Dermis microvascular lymphatic vessel endothelial cell (primary cell): ENCODE results near the gene IKZF5. TPM values are rescaled to one million over a fixed set of nuclear protein-coding genes. Genes with fewer than 3 reads are reported as not detected.
A peak's percentile ranks its signal among the peaks of the same experiment; 100 is the strongest.

Experiments used
- DNase-seq, 2 donors: peaks; one replicate each; pipeline versions ENCODE4 v3.0.0 to v3.0.0-alpha.2; 2010; ENCODE audit warnings: low read depth in 2 of 2
- total RNA-seq: library from RNA; depleted of rRNA; stranded (reverse); fragments of >200 nt; gene quantifications from 2 replicates; pipeline ENCODE4 v1.2.1, GENCODE V29; 2014

The IKZF5 gene, protein sequence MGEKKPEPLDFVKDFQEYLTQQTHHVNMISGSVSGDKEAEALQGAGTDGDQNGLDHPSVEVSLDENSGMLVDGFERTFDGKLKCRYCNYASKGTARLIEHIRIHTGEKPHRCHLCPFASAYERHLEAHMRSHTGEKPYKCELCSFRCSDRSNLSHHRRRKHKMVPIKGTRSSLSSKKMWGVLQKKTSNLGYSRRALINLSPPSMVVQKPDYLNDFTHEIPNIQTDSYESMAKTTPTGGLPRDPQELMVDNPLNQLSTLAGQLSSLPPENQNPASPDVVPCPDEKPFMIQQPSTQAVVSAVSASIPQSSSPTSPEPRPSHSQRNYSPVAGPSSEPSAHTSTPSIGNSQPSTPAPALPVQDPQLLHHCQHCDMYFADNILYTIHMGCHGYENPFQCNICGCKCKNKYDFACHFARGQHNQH
- 2.3 and 3.4 TPM in 2 replicates for total RNA-seq

DNA sequence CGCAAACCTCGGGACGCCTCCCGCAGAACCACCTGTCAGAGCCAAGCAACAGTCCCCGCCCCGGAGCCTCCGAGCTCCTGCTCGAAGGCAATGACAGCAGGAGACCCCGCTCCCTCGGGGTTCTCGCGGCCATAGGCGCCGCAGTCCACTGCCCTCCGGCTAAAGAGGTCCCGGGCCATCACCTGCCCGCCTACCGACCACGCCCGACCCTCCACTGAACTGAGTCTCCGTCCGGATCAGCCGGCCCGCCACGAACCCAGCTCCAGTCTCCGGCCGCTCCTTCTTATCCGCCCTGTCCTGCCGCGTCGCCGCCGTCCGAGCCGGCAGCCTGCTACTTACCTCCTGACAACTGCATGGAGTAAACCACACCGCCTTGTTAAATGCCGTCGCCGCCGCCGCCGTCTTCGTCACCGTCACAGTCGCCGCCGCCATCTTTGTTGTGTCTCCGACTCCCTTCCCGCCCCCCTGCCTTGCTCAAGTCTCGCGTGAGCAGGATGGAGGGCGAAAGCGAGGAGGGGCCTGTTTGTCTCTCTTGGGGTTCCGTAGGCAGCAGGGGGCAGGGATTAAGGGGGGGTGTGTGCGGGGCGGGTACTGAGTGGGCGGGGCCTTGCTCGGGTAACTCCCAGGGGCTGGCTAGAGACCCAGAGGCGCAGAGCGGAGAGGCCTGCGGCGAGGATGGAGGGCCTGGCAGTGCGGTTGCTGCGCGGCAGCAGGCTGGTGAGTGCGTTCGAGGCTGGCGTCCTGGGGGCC is at the start of gene IKZF5, which contains the start of gene ACADSB:
Gene IKZF5, minus strand, starts transcription at position 441 of the 750 bp plus-strand sequence. CDS start 10,170 bp downstream, outside the sequence.
Gene ACADSB, plus strand, starts transcription at position 652 of the 750 bp plus-strand sequence. Its CDS starts 24 bp downstream, at position 676.
- peak; percentile 95 to 98 for DNase-seq

DNA sequence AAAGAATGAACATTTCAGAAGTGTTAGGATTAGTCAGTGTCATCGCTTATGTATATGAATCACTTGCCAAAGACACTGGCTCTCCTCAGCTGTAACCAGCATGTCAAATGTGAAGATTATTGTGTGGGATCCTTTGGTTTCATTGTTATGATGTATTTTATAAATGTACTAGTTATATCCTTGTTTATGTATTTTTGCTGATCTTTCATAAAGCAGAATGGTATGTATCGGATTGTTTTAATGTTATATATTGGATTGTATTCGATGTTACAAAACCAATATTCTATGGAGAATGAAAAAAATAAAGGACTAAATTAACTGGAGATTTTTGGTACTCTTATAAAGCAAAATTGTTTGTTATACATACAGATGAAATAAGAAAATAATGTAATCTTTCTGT is 49.4 kb upstream of the IKZF5 start:
- DNase-seq: no peak

DNA sequence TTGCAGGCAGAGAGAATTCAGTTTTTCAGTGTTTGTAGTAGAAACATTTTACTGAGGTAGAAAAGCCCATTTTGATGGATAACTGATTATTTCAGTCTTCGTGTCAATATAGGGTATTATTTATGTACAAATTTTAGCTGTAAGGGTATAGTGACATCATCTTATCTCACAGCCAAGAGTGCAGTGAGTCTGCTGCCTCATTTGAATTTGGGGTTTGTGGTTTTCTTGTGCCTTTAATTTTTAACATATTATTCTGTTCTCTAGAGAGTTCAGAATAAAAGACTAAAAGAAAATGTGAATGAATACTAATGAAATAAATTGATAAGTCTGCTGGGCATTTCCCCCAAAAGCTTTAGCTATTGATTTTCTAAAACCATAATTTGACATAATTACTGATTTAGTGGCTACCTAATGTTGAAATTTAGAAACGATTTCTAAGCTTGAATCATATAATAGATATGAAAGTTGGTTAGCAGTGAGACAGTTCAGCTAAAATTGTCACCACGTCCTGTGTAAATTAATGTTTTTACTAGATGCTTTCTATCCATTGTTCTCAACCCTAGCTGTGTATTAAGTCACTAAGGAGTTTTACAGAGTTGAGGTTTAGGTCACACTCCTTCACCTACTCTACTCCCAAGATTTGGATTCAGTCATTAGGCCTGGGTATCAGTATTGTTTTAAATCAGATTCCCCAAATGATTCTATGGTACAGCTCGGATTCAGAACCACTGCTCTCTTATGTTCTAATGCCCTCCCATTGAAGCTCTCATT is 37.6 kb upstream of the IKZF5 start:
- DNase-seq: no peak

DNA sequence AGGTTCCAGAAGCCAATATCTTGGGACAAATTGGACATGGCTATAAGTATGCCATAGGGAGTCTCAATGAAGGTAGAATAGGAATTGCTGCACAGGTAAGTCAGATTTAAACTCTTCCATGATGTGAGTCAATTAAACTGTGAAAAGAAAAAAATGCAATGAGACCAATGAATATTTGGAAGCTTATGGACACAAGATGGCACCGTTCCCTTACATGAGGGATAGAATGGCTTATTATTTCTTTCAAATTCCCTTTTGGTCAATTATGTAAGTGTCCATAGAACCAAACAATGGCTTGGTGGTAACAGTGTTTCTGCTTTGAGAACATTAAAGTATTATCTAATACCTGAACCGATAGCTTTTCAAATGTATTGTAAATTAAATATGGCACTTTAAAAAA is 35.8 kb upstream of the IKZF5 start:
- peak in 1 of 2 donors; percentile 4 for DNase-seq

DNA sequence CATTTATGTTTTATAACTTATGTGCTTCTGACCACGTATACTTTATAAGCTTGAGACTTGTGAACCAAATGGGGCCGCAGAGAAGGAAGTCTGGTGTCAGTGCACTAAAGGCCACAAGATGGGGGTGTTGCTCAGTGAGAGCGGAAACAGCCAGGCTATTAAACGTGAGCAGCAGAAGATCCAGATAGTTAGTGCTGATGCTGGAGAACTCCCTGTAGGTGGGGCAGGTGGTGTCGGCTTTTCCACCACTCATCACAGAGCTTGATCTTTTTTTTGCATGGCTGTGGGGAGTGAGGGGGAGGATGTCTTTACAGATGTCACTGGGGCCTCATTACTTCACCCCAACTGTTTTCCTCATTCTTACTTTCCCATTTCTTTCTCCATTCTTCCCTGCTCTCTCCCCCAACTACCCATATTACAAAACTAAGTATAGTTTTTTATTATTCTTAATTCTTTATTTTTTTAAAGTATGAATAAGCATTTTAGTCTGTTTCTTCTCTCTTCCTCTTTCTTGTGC is 34.9 kb upstream of the IKZF5 start:
- peak; percentile 40 to 71 for DNase-seq

DNA sequence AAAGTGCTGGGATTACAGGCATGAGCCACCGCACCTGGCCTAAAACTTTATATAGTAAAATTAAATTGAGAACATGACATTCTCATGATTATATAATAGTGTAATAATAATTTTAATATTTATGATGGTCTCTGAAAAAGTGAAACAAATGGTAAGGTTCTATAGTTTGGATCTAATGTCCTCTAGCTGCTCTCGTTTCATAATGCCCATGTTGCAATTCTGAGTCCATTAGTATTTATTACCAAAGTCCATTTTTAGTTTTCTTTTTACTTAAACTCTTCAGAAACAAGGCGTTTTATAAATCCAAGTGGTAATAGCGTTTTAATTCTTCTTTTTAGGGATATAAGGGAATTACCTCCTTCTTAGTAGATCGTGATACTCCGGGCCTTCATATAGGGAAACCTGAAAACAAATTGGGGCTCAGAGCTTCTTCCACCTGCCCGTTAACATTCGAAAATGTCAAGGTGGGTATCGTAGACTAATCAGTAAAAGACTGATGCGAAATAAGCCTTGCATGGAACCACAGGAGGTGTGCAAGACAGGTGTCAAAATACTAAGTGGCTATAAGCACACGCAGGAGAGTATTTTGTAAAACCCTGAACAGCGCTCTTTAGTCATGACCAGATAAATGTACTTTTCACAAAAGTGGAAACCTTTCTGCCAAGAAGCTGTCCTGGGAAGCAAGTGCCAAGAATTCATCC is 34.3 kb upstream of the IKZF5 start:
- DNase-seq: no peak

DNA sequence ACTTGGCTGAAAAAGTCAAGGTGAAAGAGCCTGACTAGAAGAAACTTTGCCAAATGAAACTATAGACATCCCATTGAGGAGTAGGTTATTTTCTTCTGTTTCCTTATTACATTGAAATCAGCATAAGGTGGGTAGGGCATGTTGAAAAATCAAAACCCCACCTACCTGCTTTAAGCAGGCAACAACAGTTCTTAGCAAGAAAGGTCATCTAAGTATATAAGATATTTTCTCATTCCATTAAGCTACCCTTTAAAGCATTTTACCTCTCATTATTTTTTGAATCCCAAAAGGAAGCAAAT is 31.0 kb upstream of the IKZF5 start:
- no peak for DNase-seq

DNA sequence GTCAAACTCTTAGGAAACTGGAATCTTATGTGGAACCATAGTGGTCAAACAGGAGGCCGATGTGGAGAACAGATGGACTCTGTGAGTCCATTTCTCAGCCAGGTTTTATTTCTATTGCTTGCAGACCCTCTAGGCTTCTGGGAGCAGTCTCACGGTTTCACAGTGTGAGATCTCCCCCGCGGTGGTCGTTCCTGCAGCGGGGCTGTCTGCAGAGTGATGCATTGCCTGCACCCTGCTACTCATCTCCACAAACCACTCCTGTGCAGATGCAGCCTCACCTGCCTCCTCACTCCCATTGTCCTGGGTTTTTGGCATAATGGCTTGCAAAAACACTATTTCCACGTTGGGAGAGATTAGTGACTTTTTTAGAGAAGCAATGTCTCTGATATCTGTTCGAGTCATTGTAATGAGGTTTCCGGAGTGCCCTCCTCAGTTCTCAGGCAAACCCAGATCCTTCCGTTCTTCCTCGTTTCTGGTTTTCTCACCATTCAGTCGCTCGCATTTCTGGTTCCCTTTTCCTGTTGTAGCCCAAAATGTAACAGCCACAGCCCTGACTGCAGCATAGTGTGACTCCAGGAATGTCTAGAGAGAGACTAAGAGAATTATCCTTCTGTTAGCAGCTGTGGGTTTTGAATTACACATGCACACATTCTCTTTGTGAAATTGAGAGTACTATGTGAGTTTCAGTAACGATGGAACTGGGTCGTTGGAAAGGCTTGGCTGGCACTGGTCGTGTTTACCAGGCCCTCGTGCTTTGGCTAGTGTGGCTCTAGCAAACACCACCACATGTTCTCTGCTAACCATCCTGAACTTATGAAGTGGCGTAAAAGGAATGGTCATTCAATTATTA is 30.4 kb upstream of the IKZF5 start:
- DNase-seq: no peak

DNA sequence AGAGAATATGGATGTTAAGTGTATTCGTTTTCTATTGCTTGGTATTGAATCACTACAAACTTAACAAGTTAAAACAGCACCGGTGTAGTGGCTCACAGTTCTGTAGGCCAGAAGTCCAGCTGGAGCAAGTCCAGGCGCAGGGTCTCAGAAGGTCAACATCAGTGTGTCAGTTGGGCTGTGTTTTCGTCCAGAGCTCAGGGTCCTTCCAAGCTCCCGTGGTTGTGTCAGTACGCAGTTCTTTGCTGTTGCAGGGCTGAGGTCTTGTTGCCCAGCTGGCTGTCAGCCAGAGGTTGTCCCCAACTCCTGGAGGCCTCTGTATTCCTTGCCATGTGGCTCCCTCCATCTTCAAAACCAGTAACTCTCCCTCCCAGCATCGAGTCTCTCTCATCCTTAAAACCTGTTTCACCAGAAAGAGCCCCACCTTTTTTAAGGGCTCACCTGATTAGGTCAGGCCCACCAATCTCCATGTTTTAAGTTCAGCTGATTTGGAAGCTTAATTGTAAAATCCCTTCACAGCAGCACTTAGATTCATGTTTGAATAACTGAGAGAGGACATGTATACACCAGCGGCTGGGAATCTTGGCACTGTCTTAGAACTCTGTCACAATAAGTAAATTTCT is 27.0 kb upstream of the IKZF5 start:
- no peak for DNase-seq

DNA sequence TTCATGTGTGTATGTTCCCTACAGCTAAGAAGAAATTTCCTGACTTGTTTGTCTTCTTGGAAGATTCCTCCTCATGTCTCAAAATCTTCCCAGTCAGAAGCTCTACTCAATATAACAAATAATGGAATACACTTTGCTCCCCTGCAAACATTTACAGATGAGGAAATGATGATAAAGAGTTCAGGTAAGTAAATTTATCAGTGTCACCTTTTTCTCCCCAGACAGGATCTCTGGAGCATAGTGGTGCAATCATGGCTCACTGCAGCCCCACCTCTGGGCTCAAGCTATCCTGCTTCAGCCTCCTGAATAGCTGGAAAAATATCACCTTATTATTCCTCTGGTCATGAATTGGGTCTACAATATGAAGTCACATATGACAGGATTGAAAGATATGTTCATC is 25.7 kb upstream of the IKZF5 start:
- DNase-seq: no peak

DNA sequence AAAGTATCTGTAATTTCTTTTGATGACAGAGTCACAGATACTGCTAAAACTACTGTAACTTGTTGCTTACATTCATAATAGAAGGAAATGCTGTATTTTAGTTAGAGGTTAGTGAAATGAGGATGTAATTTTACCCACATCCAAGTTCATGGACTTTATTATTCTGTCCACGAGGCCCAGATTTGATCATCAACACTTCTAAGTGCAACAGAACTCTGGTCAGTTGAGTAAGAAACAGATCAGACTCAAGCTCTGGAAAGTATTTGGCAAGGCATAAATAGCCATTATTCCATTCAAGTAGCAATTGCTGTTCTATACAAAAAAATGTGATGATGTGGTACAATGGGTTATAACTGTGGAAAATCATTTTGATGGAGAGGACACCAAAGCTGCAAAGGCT is 22.5 kb upstream of the IKZF5 start:
- DNase-seq: no peak

DNA sequence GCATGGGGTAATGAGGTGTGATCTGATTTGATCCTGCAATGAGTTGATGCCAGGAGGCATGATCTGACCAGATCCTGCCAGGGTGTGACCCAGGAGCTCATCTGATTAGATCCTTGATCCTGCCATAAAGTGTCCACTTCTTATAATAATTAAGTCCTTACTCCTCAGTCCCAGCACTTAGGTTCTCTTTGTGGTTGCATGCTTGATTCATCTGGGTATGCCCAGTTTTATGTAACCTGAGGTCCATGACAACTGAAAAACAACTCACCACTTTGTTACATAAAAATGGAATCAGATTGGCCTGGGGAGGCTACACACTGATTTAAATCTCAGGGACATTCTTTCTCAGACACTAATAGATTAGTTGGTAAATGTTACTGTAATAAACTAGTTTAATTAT is 19.3 kb upstream of the IKZF5 start:
- no peak for DNase-seq

DNA sequence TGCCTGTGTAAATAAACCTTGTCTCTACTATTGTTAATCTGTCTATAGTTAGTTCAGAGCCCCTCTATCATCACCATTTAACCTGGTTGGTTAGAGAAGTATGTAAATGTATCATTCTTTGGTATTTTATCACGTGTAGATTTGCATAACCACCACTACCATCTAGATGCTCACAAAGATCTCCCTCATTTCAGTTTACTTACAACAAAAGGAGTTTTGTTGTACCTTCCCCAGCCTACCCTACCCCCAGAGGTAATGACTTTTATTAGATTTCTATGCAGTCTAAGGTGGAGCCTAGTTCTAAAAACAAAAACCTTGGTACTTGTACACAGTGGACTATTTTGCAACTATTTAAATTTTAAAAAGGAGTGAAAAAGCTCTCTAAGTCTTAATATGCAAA is 17.7 kb upstream of the IKZF5 start:
- no peak for DNase-seq

DNA sequence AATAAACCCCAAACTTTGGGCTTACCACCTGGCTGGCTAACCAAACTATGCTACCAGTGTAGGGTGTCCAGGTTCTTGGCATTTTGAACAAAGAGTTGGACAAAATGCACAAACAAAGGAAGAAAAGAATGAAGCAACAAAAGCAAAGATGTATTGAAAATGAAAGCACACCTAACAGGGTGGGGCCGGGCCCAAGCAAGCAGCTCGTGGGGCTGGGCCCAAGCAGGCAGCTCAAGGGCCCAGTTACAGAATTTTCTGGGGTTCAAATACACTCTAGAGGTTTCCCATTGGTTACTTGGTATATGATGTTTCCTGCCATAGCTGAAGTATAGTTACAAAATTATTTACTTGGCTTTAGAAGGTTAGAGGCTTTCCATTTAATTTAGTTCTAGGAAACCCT is 15.9 kb upstream of the IKZF5 start:
- DNase-seq: no peak

DNA sequence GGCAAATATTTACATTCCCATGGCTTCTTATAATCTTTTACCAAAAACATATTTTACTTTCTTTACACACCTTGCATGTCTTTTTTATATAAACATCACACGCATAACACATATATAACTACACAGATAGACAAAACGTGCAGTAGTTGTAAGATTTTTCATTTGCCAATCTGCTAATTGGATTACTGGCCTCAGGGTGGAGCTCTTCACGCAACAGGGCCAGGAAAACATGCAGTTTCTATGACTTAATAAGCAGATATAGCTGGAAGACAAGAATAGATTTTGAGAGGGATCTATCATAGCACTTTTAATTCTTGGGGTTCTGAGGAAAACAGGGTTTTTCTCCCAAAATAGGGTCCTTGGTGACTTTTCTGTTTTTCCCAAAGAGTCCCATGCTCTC is 12.9 kb upstream of the IKZF5 start:
- peak in 1 of 2 donors; percentile 28 for DNase-seq

DNA sequence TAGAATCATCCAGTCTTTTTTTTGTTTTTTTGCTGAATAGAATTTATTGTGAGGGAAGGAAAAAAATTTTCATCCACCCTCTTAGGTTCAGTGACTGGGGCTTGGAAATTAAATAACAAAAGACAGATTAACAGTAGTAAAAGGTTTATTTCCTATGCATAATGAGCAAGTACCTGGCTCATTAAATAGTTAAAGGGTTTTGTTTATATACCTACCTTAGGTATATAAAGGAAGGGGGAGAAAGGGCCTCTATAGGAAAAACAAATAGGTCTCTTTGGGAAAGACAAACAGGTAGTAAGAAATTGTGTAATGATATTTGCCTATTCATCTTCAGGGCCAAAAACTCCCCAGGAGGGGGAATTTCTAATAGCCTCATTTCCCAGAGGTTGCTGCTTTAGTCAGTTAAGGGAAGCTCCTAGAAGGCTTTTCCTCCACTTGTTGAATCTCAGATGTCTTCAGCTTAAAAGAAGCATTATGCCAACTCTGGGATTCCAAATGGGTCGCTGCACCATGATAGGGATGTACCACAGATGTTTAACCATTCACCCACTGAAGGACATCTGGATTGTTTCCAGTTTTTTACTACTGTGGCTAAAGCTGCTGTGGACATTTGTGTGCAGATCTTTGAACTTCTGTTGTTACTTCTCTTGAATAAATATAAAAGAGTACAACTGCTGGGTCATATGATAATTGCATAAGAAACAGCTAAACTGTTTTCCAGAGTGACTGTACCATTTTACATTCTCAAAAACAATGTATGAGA is 11.5 kb upstream of the IKZF5 start:
- no peak for DNase-seq

DNA sequence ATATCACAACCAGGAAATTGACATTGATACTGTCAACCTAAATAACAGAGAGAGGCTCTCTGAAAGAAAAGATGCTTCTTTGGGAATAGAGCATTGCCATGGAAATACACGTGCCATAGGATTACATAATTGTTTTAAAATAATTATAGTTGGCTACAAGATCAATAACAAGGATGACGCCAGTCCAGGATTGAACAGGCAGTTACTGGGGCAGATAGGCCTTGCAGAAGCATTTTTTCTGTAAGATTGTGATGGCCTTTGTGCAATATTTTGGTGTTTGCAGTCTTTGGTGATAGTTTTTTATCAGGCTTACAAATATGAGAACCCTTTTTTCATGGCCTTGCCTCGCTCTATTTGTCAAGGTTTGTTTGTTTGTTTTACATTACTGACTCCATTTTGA is 10.7 kb upstream of the IKZF5 start:
- DNase-seq: no peak

DNA sequence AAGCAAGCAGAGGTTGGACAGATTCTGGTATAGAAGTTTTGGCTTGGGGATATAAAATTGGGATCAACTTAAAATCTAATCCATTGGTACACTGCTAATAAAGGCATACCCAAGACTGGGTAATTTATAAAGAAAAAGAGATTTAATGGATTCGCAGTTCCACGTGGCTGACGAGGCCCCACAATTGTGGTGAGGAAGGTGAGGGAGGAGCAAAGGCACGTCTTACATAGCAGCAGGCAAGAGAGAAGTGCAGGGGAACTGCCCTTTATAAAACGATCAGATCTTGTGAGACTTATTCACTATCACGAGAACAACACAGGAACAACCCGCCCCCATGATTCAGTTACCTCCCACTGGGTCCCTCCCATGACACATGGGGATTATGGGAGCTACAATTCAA is 9.9 kb upstream of the IKZF5 start:
- no peak for DNase-seq
